ENCODE data around the gene ABCB11.
"Not testable (repeated sequence)": the region's sequence is repeated elsewhere in the genome, so short reads cannot be mapped to it uniquely, and the experiment has no call there.

Gene ABCB11

GRCh38 chr2:168926621-168927386, 104.3 kb downstream of the ABCB11 start:
- no peak for DNase-seq

DNA sequence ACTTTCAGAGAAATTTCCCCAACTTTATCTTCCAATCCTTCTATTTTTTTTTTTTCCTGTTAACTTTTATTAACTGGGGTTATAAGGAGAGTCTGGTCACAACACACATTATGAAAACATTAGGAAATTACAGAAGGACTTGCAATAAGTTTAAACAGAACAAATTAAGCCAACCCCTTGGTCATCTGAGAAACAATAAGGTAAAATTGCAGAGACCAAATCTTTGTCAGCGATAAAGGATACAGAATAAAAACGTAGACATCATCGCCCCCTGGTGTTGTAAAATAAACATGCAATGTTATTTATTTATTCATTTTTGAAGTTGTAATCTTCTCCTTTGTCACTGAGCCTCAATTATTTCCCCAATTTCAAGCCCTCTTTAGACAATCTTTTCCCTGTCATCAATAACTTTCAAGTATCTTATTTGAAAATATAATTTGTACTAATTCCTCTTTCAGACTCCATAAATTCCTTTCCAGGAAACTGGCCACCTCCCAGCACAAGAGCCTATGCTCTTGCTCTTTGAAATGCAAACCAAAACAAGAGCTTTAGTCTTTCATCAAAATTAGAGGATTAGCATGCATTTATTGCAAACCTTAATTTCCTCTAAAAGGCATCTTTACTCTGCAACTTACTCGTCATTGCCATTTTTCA, 110.5 kb downstream of the ABCB11 start:
- no peak for DNase-seq

- no peak for DNase-seq
These were observed 114.8 kb downstream of the ABCB11 start for GRCh38 chr2:168916331-168916675.

GRCh38 chr2:168915441-168916330, 115.4 kb downstream of the ABCB11 start:
- no peak for DNase-seq

DNA sequence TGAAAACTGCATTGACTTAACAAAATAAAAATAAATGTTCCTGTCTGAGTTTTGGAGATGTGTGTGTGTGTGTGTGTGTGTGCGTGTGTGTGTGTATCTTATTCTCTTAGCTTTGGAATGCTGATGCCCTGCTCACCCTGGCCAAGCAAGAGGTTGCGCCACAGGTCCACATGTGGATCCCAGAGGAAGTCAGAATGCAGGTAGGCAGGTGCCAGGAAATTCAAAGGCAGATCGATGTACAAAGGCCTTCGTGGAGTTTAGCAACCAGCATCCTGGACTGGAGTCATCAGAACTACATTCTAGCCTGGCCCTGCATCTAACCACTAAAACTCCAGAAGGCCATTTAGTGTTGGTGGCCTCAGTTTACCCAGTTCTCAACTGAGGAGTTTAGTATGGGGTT, 117.6 kb downstream of the ABCB11 start:
- DNase-seq = no peak

DNA sequence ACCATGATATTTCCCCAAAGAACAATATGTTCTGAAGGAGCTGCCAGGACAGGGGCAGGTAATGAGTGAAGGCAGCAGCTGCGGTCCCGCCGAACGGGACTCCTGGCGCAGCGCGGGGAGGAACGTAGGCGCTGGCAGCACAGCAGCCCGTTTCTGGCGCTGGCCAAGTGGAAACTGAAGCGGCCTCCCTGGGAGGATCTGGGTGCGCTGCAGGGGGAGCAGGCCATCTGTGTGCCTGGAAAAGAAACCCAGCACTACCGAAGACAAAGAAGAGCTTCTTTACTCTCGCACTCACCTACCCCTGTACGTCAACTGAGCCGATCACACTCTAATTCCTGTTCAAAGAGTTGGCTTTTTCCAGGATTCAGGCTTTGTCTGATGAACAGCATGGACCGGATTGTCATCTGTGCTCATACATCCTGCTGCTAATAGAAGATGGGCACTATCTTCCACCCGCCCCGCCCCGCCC, 118.2 kb downstream of the ABCB11 start:
- DNase-seq = no peak

GRCh38 chr2:168912466-168912865, 118.7 kb downstream of the ABCB11 start:
- DNase-seq = no peak

GRCh38 chr2:168910330-168910729, 120.8 kb downstream of the ABCB11 start:
- DNase-seq = no peak

GRCh38 chr2:168907940-168908662, 123.0 kb downstream of the ABCB11 start:
- DNase-seq = no peak

- DNase-seq = no peak
These were observed 126.8 kb downstream of the ABCB11 start for GRCh38 chr2:168904358-168904757.

DNA sequence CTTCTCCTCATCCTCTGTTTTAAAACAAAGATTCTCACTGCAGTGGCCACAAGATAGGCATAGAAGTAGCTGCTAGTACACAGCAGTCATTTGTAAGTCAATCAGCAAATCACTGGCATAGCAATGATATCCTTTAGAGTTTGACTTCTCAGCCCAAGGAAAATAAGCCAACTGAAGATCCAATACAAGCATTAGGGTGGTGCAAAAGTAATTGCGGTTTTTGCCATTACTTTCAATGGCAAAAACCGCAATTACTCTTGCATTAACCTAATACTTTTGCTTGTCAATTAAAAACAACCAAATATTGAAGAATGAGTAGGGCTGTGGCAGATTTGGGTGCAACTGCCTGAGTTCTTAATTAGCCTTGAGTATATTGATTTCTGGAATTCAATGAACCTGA, 127.2 kb downstream of the ABCB11 start:
- DNase-seq = no peak

DNA sequence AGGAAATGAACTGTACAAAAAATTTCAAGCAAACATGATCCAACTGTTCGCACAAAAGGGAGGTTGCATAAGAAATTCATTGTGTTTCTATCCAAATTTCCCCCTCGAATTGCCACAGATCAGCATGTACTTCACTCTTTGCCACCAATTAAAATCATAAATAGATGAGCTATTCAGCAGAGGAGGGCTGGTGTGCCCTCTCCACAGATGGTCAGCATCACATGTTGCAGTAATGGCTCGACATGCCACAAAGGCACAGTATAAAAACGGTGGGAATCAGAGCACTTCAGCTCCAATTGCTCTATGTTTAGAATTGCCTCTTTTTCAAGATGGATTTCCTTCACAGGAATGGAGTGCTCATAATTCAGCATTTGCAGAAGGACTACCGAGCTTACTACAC, 130.1 kb downstream of the ABCB11 start, which contains the start of gene G6PC2:
Gene G6PC2, plus strand, starts transcription at position 289 of the 400 bp plus-strand sequence. Its CDS starts 41 bp downstream, at position 330.
- no peak for DNase-seq

- DNase-seq = no peak
These were observed 133.7 kb downstream of the ABCB11 start for GRCh38 chr2:168897449-168897848.

DNA sequence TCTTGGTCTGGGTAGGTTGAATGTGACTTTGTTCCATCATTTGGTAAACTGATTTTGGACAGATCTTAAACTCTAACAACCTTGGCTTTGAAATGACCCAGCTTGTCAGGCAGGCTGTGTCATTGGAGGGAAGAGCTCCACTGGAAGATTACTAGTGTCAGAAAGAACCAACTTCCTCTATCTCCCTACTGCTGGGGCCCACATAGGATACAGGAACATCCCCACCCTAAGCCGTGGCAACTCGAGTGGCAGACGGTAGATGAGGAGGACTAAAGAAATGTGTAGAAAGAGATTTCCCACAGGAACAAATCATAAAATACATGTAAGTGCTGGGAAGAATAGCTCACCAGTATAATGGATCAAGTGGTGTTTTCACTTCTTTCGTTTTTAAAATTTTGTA, 134.3 kb downstream of the ABCB11 start:
- no peak for DNase-seq

DNA sequence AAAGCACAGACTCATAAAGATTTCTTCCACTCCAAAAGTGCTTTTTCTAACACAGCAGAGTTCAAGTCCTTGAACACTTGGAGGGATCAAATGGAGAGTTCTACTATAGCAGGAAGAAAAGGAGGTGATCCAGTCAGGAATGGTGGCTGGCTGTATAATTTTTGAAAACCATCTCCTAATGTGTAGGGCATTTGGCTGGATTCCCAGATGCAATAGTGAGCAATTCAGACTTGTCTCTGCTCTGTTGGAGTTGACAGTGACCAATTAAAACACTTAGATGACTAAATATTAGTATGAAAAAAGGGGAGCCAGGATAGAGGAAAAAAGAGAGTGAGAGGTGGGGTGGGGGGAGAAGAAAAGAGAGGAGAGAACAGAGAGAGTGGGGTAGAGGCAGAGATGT, 135.4 kb downstream of the ABCB11 start:
- DNase-seq = no peak

DNA sequence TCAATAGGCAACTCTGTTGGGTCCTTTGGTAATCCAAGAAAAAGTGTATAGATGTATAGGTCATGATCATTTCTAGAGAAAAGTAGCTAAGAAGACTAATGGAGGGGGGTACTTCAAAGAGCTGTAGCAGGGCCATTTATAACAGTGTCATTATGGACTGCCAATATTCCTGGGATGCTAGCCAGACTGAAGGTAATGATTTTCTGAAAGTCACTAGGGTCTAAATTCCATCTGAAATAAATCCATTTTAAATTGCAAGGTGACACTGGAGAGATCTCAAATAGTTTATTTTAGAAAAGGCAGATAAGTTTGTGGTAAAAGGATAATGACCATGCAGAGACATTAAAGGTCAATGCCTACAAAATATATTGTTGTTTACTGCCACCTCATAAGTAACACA, 136.4 kb downstream of the ABCB11 start:
- no peak for DNase-seq

- DNase-seq = no peak
These were observed 137.0 kb downstream of the ABCB11 start for GRCh38 chr2:168894101-168894500.

GRCh38 chr2:168892327-168892726, 138.8 kb downstream of the ABCB11 start:
- no peak for DNase-seq

GRCh38 chr2:168890006-168890782, 140.9 kb downstream of the ABCB11 start, which contains the start of gene SPC25:
SPC25 (minus strand) TSS chr2:168890430; CDS start chr2:168889519, 911 bp downstream.
- peak; percentile 54 to 74 (median 56) for DNase-seq

- DNase-seq = no peak
These were observed 141.5 kb downstream of the ABCB11 start for GRCh38 chr2:168889635-168890005.

DNA sequence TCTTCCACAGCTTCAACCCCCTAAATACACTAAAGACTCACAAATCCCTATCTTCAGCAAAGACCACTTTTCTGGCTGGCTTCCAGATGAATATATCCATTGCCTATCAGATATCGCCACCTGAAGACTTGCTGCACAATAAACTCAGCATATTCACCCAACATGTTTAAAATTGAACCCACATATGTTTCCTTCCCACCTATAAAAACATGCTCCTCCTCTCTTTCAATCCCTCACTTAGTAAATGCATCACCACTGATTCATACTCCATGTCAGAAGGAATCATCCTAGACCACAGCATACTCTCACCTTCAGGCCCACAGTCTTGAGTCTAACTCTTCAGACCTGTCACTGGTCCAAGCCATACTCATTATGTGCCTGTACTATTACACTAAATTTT, 146.1 kb downstream of the ABCB11 start:
- DNase-seq = no peak

GRCh38 chr2:168882163-168882562, 149.0 kb downstream of the ABCB11 start:
- not testable (repeated sequence) for DNase-seq

All from activated naive CD4-positive, alpha-beta T cell (primary cell).